Epithelial cell of proximal tubule (primary cell): ENCODE measurements around the gene KAT14. TPM values are rescaled to one million over a fixed set of nuclear protein-coding genes. Genes with fewer than 3 reads are reported as not detected.
"Not testable (repeated sequence)": the region's sequence is repeated elsewhere in the genome, so short reads cannot be mapped to it uniquely, and the experiment has no call there.

ENCODE experiments used
- DNase-seq: peaks from one replicate; pipeline ENCODE4 v3.0.0-alpha.2; 2011; ENCODE audit warnings: low read depth
- H3K4me3 ChIP-seq: 2 replicates; pipeline ENCODE4 v1.5.1; 2011; ENCODE audit warnings: low read depth, mild to moderate bottlenecking, low read length
- CTCF ChIP-seq: conservative IDR thresholded peaks from 2 replicates; pipeline ENCODE4 v1.5.1; 2012; ENCODE audit warnings: low read depth, mild to moderate bottlenecking, low read length
- total RNA-seq: library from RNA; depleted of rRNA; stranded (reverse); fragments of >200 nt; gene quantifications from 2 replicates; pipeline ENCODE4 v1.2.3, GENCODE V29; 2015

KAT14 gene
- total RNA-seq, 1 donor from 2014 or later = 6.4 TPM

- no peak for TF ChIP-seq CTCF
- DNase-seq = no peak
- no peak overlapping the region for H3K4me3 ChIP-seq
Measured at GRCh38 chr20:18191306-18191705, 53.6 kb downstream of the KAT14 start.

- not testable (repeated sequence) for H3K4me3 ChIP-seq
Measured at GRCh38 chr20:18194461-18194860, 56.8 kb downstream of the KAT14 start.

GRCh38 chr20:18195931-18196330 lies 58.3 kb downstream of the KAT14 start:
- no peak for DNase-seq
- TF ChIP-seq CTCF = no peak
- H3K4me3 ChIP-seq = no peak overlapping the region

More at GRCh38 chr20:18194461-18194860, 56.8 kb downstream of the KAT14 start:
- DNase-seq = not testable (repeated sequence)

GRCh38 chr20:18197382-18198070 lies 59.9 kb downstream of the KAT14 start:
- no peak for DNase-seq
- H3K4me3 ChIP-seq = no peak overlapping the region
- TF ChIP-seq CTCF = no peak

- TF ChIP-seq CTCF = no peak
- no peak for DNase-seq
- H3K4me3 ChIP-seq = no peak overlapping the region
Measured at GRCh38 chr20:18202966-18203365, 65.3 kb downstream of the KAT14 start.

- DNase-seq, H3K4me3 ChIP-seq: not testable (repeated sequence)
Measured at GRCh38 chr20:18203700-18204099, 66.0 kb downstream of the KAT14 start.

- TF ChIP-seq CTCF = no peak
- no peak overlapping the region for H3K4me3 ChIP-seq
- DNase-seq = no peak
Measured at GRCh38 chr20:18213002-18213401, 75.3 kb downstream of the KAT14 start.

GRCh38 chr20:18215566-18215965 lies 77.9 kb downstream of the KAT14 start:
- no peak for TF ChIP-seq CTCF
- H3K4me3 ChIP-seq = no peak overlapping the region
- DNase-seq = no peak
